RWPE2 (cell line): Measurements from ENCODE around the gene CNTNAP5.

ENCODE experiments used
- ATAC-seq: fragments of 200-7000 bp; cut with Tn5 transposase; 3 replicates; pipeline ENCODE4 v1.9.1; 2021; ENCODE audit warnings: low read depth
- DNase-seq: peaks from one replicate; pipeline ENCODE4 v3.0.0-alpha.2; 2020; ENCODE audit warnings: low spot score
- H3K27ac ChIP-seq: fragments of 450-650 bp; 2 replicates; pipeline ENCODE4 v1.5.1; 2017; ENCODE audit warnings: mild to moderate bottlenecking; ENCODE audit not compliant: poor library complexity, severe bottlenecking
- H3K27me3 ChIP-seq: fragments of 250-450 bp; sonication (Bioruptor Pico); 2 replicates; pipeline ENCODE4 v1.5.1; 2021; ENCODE audit warnings: mild to moderate bottlenecking, moderate library complexity; ENCODE audit not compliant: insufficient read depth, poor library complexity, severe bottlenecking
- H3K36me3 ChIP-seq: fragments of 250-450 bp; sonication (Bioruptor Pico); 2 replicates; pipeline ENCODE4 v1.5.1; 2020; ENCODE audit warnings: low read depth, mild to moderate bottlenecking, moderate library complexity
- H3K4me1 ChIP-seq: fragments of 250-450 bp; sonication (Bioruptor Pico); 2 replicates; pipeline ENCODE4 v1.5.1; 2021; ENCODE audit warnings: mild to moderate bottlenecking, moderate library complexity; ENCODE audit not compliant: insufficient read depth, poor library complexity, severe bottlenecking
- H3K4me3 ChIP-seq: fragments of 250-450 bp; sonication (Bioruptor Pico); 2 replicates; pipeline ENCODE4 v1.5.1; 2021; ENCODE audit warnings: mild to moderate bottlenecking, moderate library complexity; ENCODE audit not compliant: severe bottlenecking
- H3K9me3 ChIP-seq: fragments of 250-450 bp; sonication (Bioruptor Pico); 2 replicates; pipeline ENCODE4 v1.5.1; 2021; ENCODE audit warnings: mild to moderate bottlenecking, moderate library complexity; ENCODE audit not compliant: severe bottlenecking
- CTCF ChIP-seq: fragments of 450-650 bp; IDR thresholded peaks from one replicate; pipeline ENCODE4 v1.5.1; 2017; ENCODE audit warnings: mild to moderate bottlenecking, moderate library complexity; ENCODE audit not compliant: poor library complexity, severe bottlenecking

The CNTNAP5 gene

GRCh38 chr2:124092651-124093050 lies 67.6 kb downstream of the CNTNAP5 start:
- Histone ChIP-seq H3K27ac (no peak overlapping the region), H3K9me3 (no peaks in the 10 kb centered on the region), H3K4me1 (no peaks in the 10 kb centered on the region), H3K27me3 (no peaks in the 10 kb centered on the region), H3K4me3 (no peak overlapping the region), H3K36me3 (no peaks in the 10 kb centered on the region)
- ATAC-seq: no peak
- no peak for TF ChIP-seq CTCF
- DNase-seq: no peak

GRCh38 chr2:124104914-124105313 lies 79.8 kb downstream of the CNTNAP5 start:
- no peaks in the 10 kb centered on the region for H3K4me1 ChIP-seq
- no peak overlapping the region for H3K4me3 ChIP-seq
- TF ChIP-seq CTCF: no peak
- H3K36me3 ChIP-seq: no peaks in the 10 kb centered on the region
- no peak overlapping the region for H3K27ac ChIP-seq
- no peaks in the 10 kb centered on the region for H3K9me3 ChIP-seq
- H3K27me3 ChIP-seq: no peaks in the 10 kb centered on the region
- ATAC-seq: no peak
- no peak for DNase-seq

- DNase-seq: no peak
- Histone ChIP-seq H3K9me3 (no peaks in the 10 kb centered on the region), H3K4me1 (peaks cover 9% of the 10 kb centered on the region), H3K36me3 (no peaks in the 10 kb centered on the region), H3K27me3 (no peaks in the 10 kb centered on the region), H3K27ac (peak overlapping the region; percentile 41), H3K4me3 (no peak overlapping the region)
- TF ChIP-seq CTCF: no peak
- no peak for ATAC-seq
These were observed 87.1 kb downstream of the CNTNAP5 start for GRCh38 chr2:124112206-124112605.

GRCh38 chr2:124112966-124113365 lies 87.9 kb downstream of the CNTNAP5 start:
- no peak overlapping the region for H3K4me3 ChIP-seq
- ATAC-seq: peak; percentile 95
- H3K36me3 ChIP-seq: no peaks in the 10 kb centered on the region
- peaks cover 9% of the 10 kb centered on the region for H3K4me1 ChIP-seq
- peak overlapping the region; percentile 41 for H3K27ac ChIP-seq
- no peaks in the 10 kb centered on the region for H3K27me3 ChIP-seq
- TF ChIP-seq CTCF: no peak
- H3K9me3 ChIP-seq: no peaks in the 10 kb centered on the region
- DNase-seq: no peak

GRCh38 chr2:124120246-124120645 lies 95.2 kb downstream of the CNTNAP5 start:
- no peak for DNase-seq
- Histone ChIP-seq H3K4me3 (no peak overlapping the region), H3K27me3 (no peaks in the 10 kb centered on the region), H3K36me3 (no peaks in the 10 kb centered on the region), H3K27ac (no peak overlapping the region), H3K4me1 (no peaks in the 10 kb centered on the region), H3K9me3 (no peaks in the 10 kb centered on the region)
- no peak for TF ChIP-seq CTCF
- ATAC-seq: no peak; the same call in 2 of the 3 replicates
